Stomach (tissue), 4 donors: ENCODE data around the gene IL1B.

ENCODE experiments used
- CTCF ChIP-seq, 7 experiments: fragments of 450-650 bp in 4 of 7; fragments of 200-600 bp in 3 of 7; sonication (generic) in 3 of 7; IDR thresholded peaks; one replicate each; pipeline ENCODE4 v1.5.1; 2016 to 2019; ENCODE audit warnings: antibody characterized with exemption in 7 of 7, control low read depth in 2 of 7, mild to moderate bottlenecking in 1 of 7
- EP300 ChIP-seq: sonication (generic); formaldehyde crosslinking; IDR thresholded peaks from one replicate; pipeline ENCODE4 v1.6.1; 2017; ENCODE audit warnings: antibody characterized with exemption
- POLR2A ChIP-seq, 4 donors: fragments of 450-650 bp; IDR thresholded peaks; one replicate each; pipeline ENCODE4 v1.6.1; 2016; ENCODE audit warnings: antibody characterized with exemption in 4 of 4, control low read depth in 2 of 4, mild to moderate bottlenecking in 1 of 4, moderate library complexity in 1 of 4
- POLR2AphosphoS5 ChIP-seq, 3 donors: sonication (generic); formaldehyde crosslinking; IDR thresholded peaks; one replicate each; pipeline ENCODE4 v1.6.1; 2016; ENCODE audit warnings: antibody characterized with exemption in 3 of 3

GRCh38 chr2:112821142-112821541, 15.4 kb downstream of the IL1B start:
- TF ChIP-seq CTCF (IDR thresholded peaks at IDR 0.05) (no peak), POLR2A (IDR thresholded peaks at IDR 0.05) (no peak), EP300 (no peak), POLR2AphosphoS5 (IDR thresholded peaks at IDR 0.05) (no peak)
